Measurements from ENCODE around the gene BAZ2B. TPM values are rescaled to one million over a fixed set of nuclear protein-coding genes. Genes with fewer than 3 reads are reported as not detected.
"Not testable (repeated sequence)": the region's sequence is repeated elsewhere in the genome, so short reads cannot be mapped to it uniquely, and the experiment has no call there.

BAZ2B gene
- total RNA-seq, 4 donors from 2014 or later = 122 to 181 (median 143) TPM

- no peak for DNase-seq
- H3K4me1 ChIP-seq = no peaks in the 10 kb centered on the region
- TF ChIP-seq POLR2A (IDR thresholded peaks at IDR 0.05) (no peak), CTCF (IDR thresholded peaks at IDR 0.05) (no peak)
- H3K27ac ChIP-seq = no peak overlapping the region
- H3K9me3 ChIP-seq = no peaks in the 10 kb centered on the region
- intact Hi-C loops (cut with DNase I) = no loop called here
- no peaks in the 10 kb centered on the region for H3K27me3 ChIP-seq
- H3K36me3 ChIP-seq = peaks cover 0 to 5% of the 10 kb centered on the region in 2 donors
- no peak overlapping the region for H3K4me3 ChIP-seq (replicated peaks in 1 of 3)
These were observed 74.2 kb downstream of the BAZ2B start for GRCh38 chr2:159542101-159542500.

GRCh38 chr2:159539701-159540100, 76.6 kb downstream of the BAZ2B start:
- Histone ChIP-seq H3K36me3 (peaks cover 0 to 5% of the 10 kb centered on the region in 2 donors), H3K27me3 (no peaks in the 10 kb centered on the region), H3K27ac (no peak overlapping the region), H3K9me3 (no peaks in the 10 kb centered on the region), H3K4me3 (replicated peaks in 1 of 3) (no peak overlapping the region), H3K4me1 (no peaks in the 10 kb centered on the region)
- intact Hi-C loops (cut with DNase I) = no loop called here
- no peak for DNase-seq
- 94 to 96% methylated on average over 1 of the region's 1 CpG for WGBS, 2 donors
- no peak for TF ChIP-seq POLR2A (IDR thresholded peaks at IDR 0.05)
- no peak for TF ChIP-seq CTCF (IDR thresholded peaks at IDR 0.05)

GRCh38 chr2:159538801-159539200, 77.5 kb downstream of the BAZ2B start:
- Histone ChIP-seq H3K27ac (no peak overlapping the region), H3K9me3 (no peaks in the 10 kb centered on the region), H3K36me3 (peaks cover 0 to 5% of the 10 kb centered on the region in 2 donors), H3K4me1 (no peaks in the 10 kb centered on the region), H3K4me3 (replicated peaks in 1 of 3) (no peak overlapping the region), H3K27me3 (no peaks in the 10 kb centered on the region)
- no peak for DNase-seq
- 94 to 98% methylated on average over 3 of the region's 3 CpGs for WGBS, 2 donors
- intact Hi-C loops (cut with DNase I) = no loop called here
- no peak for TF ChIP-seq POLR2A (IDR thresholded peaks at IDR 0.05)
- no peak for TF ChIP-seq CTCF (IDR thresholded peaks at IDR 0.05)

DNA sequence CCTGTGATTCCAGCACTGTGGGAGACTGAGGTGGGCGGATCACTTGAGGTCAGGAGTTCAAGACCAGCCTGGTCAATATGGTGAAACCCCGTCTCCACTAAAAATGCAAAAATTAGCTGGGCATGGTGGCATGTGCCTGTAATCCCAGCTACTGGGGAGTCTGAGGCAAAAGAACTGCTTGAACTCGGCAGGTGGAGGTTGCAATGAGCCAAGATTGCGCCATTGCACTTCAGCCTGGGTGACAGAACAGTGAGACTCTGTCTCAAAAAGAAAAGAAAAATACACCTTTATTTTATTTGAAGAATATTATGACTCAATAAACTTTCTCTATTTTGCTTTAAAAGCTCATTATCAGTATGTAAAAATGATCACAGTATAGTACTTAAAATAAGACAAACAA, 81.1 kb downstream of the BAZ2B start:
- DNase-seq; H3K27me3 ChIP-seq; intact Hi-C loops (cut with DNase I); H3K36me3 ChIP-seq; H3K9me3 ChIP-seq; H3K4me1 ChIP-seq; H3K4me3 ChIP-seq (replicated peaks in 1 of 3); H3K27ac ChIP-seq: not testable (repeated sequence)
- 96 to 97% methylated on average over 4 of the region's 4 CpGs for WGBS, 2 donors

DNA sequence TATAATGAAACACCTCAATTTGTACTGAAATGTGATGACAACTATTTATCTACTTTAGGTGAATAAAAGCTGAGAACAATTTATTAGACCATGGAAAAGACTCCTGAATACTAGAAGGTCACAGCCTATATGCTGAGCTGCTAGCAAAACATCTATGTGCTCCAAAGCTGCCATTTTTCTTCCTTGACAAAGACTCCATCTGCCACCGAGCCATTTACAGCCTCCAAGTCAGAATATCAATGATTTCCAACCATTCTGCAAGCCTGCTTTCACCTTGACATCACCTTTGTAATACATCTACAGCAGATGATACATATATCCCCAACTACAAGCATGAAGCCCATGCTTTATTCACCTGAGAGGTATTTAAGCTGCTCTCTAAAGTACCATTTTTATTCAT, 84.9 kb downstream of the BAZ2B start:
- no peak overlapping the region for H3K4me3 ChIP-seq (replicated peaks in 1 of 3)
- H3K27ac ChIP-seq = no peak overlapping the region
- TF ChIP-seq CTCF (IDR thresholded peaks at IDR 0.05) (no peak), POLR2A (IDR thresholded peaks at IDR 0.05) (no peak)
- no peak for DNase-seq
- no peaks in the 10 kb centered on the region for H3K36me3 ChIP-seq
- H3K9me3 ChIP-seq = no peaks in the 10 kb centered on the region
- 80 to 90% methylated on average over 1 of the region's 1 CpG for WGBS, 2 donors
- intact Hi-C loops (cut with DNase I) = no loop called here
- no peaks in the 10 kb centered on the region for H3K27me3 ChIP-seq
- peaks cover 14 to 17% of the 10 kb centered on the region in 2 donors for H3K4me1 ChIP-seq

- Histone ChIP-seq H3K4me1 (peaks cover 14 to 17% of the 10 kb centered on the region in 2 donors), H3K4me3 (replicated peaks in 1 of 3) (no peak overlapping the region), H3K27ac (no peak overlapping the region), H3K9me3 (no peaks in the 10 kb centered on the region), H3K27me3 (no peaks in the 10 kb centered on the region), H3K36me3 (no peaks in the 10 kb centered on the region)
- 93 to 100% methylated on average over 1 of the region's 1 CpG for WGBS, 2 donors
- DNase-seq = no peak
- TF ChIP-seq CTCF (IDR thresholded peaks at IDR 0.05) = no peak
- TF ChIP-seq POLR2A (IDR thresholded peaks at IDR 0.05) = no peak
- intact Hi-C loops (cut with DNase I) = no loop called here
These were observed 89.9 kb downstream of the BAZ2B start for GRCh38 chr2:159526433-159526832.

All from thyroid gland (tissue), 4 donors.